Measurements from ENCODE around the gene F11R. TPM values are rescaled to one million over a fixed set of nuclear protein-coding genes. Genes with fewer than 3 reads are reported as not detected.
"Not testable (repeated sequence)": the region's sequence is repeated elsewhere in the genome, so short reads cannot be mapped to it uniquely, and the experiment has no call there.

The F11R gene
- total RNA-seq, 1 experiment from 2014 or later, result 90.8 TPM

GRCh38 chr1:161044535-161044907 lies 23.6 kb upstream of the F11R start:
- peak; percentile 46 for DNase-seq (ENCODE audit: low read depth)

DNA sequence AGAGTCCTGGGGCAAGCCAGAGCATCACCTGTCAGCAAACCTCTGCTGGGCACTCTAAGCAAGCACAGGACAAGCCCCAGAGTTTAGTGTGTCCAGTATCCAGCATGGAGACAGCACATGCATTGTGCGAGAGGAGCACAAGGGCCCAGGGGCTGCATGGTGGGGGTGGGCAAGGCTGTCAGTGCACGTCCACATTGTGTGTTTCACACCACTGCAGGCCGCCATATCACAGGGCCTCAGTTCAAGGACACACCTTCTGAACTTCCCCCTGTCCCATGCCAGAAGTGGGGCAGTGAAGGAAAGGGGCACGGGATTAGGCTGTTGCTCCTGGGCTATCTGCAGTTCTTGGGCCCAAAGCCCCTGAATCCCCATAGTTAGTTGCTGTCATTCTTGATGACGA lies 18.6 kb upstream of the F11R start:
- DNase-seq (ENCODE audit: low read depth), result no peak

- no peak for DNase-seq (ENCODE audit: low read depth)
Measured at GRCh38 chr1:161039154-161039545, 18.2 kb upstream of the F11R start.

- DNase-seq (ENCODE audit: low read depth), result no peak
Measured at GRCh38 chr1:161038523-161039153, 17.7 kb upstream of the F11R start, which contains the start of gene TSTD1. TSTD1 (minus strand) TSS chr1:161038964; CDS start chr1:161038889, 75 bp downstream.

DNA sequence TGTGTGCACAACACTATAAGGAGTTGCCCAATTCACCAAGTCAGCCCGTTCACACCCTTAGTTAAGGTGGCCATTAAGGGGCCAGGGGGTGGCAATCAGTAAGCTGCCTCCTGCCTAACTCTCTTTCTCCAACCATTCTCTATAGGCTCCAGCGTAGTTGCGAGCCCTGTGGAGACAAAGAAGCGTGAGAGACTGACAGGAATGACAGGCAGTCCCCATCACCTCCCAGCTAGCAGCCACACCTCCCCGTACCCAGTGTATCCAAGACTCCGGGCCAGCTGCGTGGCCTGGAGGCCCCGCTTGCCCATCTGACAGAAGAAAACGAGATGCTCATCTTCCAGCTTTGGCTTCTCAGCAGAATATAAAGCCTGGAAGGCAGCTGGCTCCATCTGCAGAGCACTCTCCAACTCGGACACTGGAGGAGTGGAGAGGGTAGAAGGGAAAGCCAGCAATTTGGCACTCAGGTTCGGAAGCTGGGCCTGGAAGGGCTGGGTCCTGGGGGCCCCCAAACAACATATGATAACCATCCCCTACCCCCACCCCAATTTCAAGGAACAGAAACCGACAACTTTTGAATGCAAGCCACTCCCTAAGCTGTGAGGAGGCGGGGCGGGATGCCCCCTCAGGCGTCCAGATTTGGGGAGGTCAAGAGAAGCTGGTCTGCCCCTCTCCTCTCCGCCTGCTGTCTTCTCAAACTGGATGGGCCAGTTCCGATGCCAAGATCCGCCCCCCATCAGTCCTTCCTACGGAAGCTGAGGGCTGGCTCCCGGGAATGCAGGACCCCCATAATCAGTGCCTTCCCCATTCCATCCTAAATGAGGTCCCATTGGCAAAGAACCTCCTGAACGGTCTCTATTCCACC lies 16.9 kb upstream of the F11R start:
- DNase-seq (ENCODE audit: low read depth), result no peak

DNA sequence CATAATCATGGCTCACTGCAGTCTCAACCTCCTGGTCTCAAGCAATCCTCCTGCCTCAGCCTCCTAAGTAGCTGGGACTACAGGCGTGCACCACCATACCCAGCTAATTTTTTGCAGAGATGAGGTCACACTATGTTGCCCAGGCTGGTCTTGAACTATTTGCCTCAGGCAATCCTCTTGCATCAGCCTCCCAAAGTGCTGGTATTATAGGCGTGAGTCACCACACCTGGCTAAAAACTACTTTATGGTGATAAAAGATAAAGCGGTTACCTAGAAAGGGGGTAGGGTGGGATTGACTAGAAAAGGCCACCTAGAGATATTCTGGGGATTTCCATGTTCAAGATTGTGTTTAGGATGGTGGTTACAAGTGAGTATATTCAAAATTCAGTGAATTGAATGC lies 12.8 kb upstream of the F11R start:
- DNase-seq (ENCODE audit: low read depth), result peak; percentile 85

DNA sequence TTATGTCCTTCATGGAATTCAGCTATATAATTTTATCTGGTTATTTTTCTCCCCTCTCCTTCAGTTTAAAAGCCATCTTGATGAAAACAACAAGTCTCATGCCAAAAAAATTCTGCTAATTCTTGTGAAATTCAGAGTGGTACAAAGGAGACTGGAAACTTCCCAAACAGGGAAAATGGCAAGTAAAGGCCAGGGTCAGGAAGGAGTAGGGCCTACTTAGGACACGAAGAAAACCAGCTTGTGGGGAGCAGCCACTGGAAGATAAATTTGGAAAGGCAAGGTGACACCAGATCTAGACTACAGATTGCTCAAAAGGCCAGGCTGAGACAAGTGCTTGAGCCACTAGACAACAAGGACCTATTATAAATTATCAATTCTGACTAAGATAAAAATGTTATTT lies 11.5 kb upstream of the F11R start:
- DNase-seq (ENCODE audit: low read depth), result no peak

GRCh38 chr1:161031874-161032273 lies 10.9 kb upstream of the F11R start:
- no peak for DNase-seq (ENCODE audit: low read depth)

DNA sequence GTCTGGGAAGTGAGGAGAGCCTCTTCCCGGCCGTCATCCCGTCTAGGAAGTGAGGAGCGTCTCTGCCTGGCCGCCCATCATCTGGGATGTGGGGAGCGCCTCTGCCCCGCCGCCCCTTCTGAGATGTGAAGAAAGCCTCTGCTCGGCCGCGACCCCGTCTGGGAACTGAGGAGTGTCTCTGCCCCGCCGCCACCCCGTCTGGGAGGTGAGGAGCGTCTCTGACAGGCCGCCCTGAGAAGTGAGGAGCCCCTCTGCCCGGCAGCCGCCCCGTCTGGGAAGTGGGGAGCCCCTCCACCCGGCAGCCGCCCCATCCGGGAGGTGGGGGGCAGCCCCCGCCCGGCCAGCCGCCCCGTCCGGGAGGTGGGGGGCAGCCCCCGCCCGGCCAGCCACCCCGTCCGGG lies 8.5 kb upstream of the F11R start:
- DNase-seq (ENCODE audit: low read depth), result not testable (repeated sequence)

DNA sequence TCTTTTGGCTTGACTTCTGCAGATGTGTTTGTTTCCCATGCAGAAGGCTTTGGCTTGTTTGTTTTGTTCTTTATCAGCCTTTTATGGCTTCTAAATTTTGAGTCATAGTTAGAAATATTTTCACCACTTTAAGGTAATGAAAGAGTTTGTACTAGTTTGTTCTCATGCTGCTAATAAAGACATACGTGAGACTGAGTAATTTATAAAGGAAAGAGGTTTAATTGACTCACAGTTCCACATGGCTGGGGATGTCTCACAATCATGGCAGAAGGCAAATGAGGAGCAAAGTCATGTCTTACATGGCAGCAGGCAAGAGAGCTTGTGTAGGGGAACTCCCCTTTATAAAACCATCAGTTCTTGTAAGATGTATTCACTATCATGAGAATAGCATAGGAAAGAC lies 6.0 kb upstream of the F11R start:
- DNase-seq (ENCODE audit: low read depth), result peak; percentile 42

GRCh38 chr1:161022432-161022831 lies 1.5 kb upstream of the F11R start:
- DNase-seq (ENCODE audit: low read depth), result not testable (repeated sequence)

DNA sequence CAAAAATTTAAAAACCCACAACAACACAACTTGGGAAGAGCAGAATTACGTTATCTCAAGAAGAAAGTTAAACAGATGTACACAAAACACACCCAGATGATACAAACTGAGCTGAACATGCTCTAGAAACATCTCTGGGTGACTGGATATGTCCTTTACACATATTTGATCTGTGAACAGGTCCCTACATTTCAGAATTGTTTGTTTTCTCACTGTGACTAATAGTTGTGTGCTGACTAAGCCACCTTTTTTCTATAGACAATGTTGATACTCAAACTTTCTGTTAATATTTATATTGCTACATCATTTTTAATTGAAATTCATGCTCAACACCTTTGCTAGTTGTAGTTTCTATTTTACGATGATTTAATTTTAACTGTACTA lies 1.0 kb upstream of the F11R start:
- DNase-seq (ENCODE audit: low read depth), result peak; percentile 39

GRCh38 chr1:161021165-161021969 lies 415 bp upstream of the F11R start:
- DNase-seq (ENCODE audit: low read depth), result peak; percentile 90

DNA sequence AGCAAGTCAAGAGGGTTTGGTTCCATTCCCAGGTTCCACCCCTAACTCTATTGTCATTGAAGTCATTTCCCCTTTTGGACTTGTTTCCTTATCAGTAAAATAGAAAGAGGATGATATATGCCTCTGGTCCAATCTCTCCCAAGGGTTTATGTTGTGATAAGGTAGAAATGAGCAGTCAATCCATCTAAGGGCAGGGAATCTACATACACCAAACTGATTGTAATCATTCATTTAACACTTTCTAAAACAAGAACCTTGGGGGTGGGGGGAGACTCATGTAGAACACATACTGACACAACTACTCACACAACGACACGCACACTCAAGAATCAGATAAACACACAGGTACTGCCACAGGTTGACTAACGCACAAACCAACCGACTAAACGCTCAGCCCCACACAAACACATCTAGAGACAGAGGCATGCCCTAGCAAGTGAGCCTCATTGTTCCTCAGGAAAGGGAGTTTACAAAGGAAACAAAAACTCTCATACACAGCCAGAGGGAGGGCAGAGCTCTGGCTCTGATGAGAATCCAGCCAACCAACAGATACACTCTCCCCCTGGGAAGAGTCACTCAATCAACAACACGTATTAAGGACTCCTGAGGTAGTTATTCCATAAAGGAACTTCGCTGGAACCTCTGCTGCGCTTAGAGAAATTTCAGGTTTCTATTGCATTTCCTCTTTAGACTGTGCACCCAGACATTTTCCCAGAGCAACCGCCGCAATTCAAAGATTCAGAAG lies 1.0 kb downstream of the F11R start:
- peak; percentile 36 for DNase-seq (ENCODE audit: low read depth)

DNA sequence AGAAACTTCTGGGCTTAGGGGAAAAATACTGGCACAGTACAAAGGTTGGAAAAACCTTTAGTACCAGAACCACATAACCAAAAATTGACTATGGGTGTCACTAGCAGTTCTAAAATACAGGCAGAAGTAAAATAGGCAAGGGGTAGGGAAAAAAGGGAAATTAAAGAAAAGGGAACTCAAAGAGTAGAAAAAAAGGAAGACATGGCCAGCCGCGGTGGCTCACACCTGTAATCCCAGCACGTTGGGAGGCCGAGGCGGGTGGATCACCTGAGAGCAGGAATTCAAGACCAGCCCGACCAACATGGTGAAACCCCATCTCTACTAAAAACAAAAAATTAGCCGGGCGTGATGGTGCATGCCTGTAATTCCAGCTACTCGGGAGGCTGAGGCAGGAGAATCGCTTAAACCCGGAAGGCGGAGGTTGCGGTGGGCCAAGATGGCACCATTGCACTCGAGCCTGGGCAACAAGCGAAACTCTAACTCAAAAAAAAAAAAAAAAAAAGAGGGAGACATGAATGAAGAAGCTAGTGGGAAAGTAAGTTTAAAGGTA lies 1.8 kb downstream of the F11R start:
- DNase-seq (ENCODE audit: low read depth), result not testable (repeated sequence)

GRCh38 chr1:161018631-161018930 lies 2.4 kb downstream of the F11R start:
- DNase-seq (ENCODE audit: low read depth), result no peak

GRCh38 chr1:161017756-161018630 lies 3.0 kb downstream of the F11R start:
- no peak for DNase-seq (ENCODE audit: low read depth)

DNA sequence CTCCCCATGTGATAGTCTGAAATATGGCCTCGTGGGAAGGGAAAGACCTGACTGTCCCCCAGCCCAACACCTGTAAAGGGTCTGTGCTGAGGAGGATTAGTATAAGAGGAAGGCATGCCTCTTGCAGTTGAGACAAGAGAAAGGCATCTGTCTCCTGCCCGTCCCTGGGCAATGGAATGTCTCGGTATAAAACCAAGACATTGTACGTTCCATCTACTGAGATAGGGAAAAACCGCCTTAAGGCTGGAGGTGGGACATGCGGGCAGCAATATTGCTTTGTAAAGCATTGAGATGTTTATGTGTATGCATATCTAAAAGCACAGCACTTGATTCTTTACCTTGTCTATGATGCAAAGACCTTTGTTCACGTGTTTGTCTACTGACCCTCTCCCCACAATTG lies 3.8 kb downstream of the F11R start:
- not testable (repeated sequence) for DNase-seq (ENCODE audit: low read depth)

DNA sequence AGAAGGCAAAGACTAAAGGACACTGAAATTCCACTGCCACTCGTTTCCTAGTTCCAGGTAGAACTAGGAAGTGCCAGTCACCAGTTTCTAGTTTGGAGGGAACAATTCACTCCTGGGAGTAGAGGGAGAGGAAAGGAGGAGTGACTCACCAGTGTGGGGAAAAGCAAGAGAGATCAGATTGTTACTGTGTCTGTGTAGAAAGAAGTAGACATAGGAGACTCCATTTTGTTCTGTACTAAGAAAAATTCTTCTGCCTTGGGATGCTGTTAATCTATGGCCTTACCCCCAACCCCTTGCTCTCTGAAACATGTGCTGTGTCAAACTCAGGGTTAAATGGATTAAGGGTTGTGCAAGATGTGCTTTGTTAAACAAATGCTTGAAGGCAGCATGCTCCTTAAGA lies 4.3 kb downstream of the F11R start:
- peak; percentile 70 for DNase-seq (ENCODE audit: low read depth)

GRCh38 chr1:161013488-161014230 lies 7.3 kb downstream of the F11R start:
- peak; percentile 92 for DNase-seq (ENCODE audit: low read depth)

All from M059J (cell line).